GM21723 (cell line): Measurements from ENCODE around the gene NXN.
"Not testable (repeated sequence)": the region's sequence is repeated elsewhere in the genome, so short reads cannot be mapped to it uniquely, and the experiment has no call there.

ENCODE experiments used
- ATAC-seq: cut with Tn5 transposase; IDR thresholded peaks from one replicate; pipeline ENCODE4 v1.9.1; 2021; ENCODE audit warnings: mild to moderate bottlenecking, moderate library complexity; ENCODE audit not compliant: unreplicated experiment

The NXN gene

GRCh38 chr17:867896-868489, 111.6 kb downstream of the NXN start:
- no peak for ATAC-seq

- ATAC-seq: not testable (repeated sequence)
Measured at GRCh38 chr17:867238-867637, 112.3 kb downstream of the NXN start.

GRCh38 chr17:866568-867103, 112.9 kb downstream of the NXN start:
- ATAC-seq: no peak

- no peak for ATAC-seq
Measured at GRCh38 chr17:864315-864714, 115.3 kb downstream of the NXN start.

- no peak for ATAC-seq
Measured at GRCh38 chr17:863880-864279, 115.7 kb downstream of the NXN start.

GRCh38 chr17:862582-862981, 117.0 kb downstream of the NXN start:
- ATAC-seq: no peak

GRCh38 chr17:861364-861763, 118.2 kb downstream of the NXN start:
- no peak for ATAC-seq

- no peak for ATAC-seq
Measured at GRCh38 chr17:860805-861204, 118.8 kb downstream of the NXN start.

GRCh38 chr17:859824-860195, 119.8 kb downstream of the NXN start:
- ATAC-seq: no peak

- ATAC-seq: no peak
Measured at GRCh38 chr17:859061-859823, 120.3 kb downstream of the NXN start.

- ATAC-seq: no peak
Measured at GRCh38 chr17:856149-856548, 123.4 kb downstream of the NXN start.

GRCh38 chr17:855569-855968, 124.0 kb downstream of the NXN start:
- no peak for ATAC-seq

- ATAC-seq: not testable (repeated sequence)
Measured at GRCh38 chr17:852850-853249, 126.7 kb downstream of the NXN start.

- no peak for ATAC-seq
Measured at GRCh38 chr17:852349-852748, 127.2 kb downstream of the NXN start.

GRCh38 chr17:851924-852323, 127.7 kb downstream of the NXN start:
- no peak for ATAC-seq

GRCh38 chr17:850851-851763, 128.5 kb downstream of the NXN start:
- ATAC-seq: no peak

GRCh38 chr17:850086-850850, 129.3 kb downstream of the NXN start:
- no peak for ATAC-seq

GRCh38 chr17:848402-848801, 131.2 kb downstream of the NXN start:
- ATAC-seq: no peak

GRCh38 chr17:846901-847843, 132.4 kb downstream of the NXN start:
- ATAC-seq: no peak

- no peak for ATAC-seq
Measured at GRCh38 chr17:841313-841712, 138.3 kb downstream of the NXN start.
